ENCODE measurements around the gene EIF3B.
A peak's percentile ranks its signal among the peaks of the same experiment; 100 is the strongest.

EIF3B gene

GRCh38 chr7:2394566-2395082 is 40.0 kb downstream of the EIF3B start:
- TF ChIP-seq SIN3A (IDR thresholded peaks at IDR 0.05; ENCODE audit: borderline replicate concordance, insufficient read depth, low read length) (no peak), FOXP2 (optimal IDR thresholded peaks at IDR 0.05; ENCODE audit: borderline replicate concordance, extremely low read depth, extremely low read length, insufficient read depth) (no peak), TAF1 (IDR thresholded peaks at IDR 0.05; ENCODE audit: borderline replicate concordance, insufficient read depth, low read length) (no peak), POLR2AphosphoS5 (IDR thresholded peaks at IDR 0.05; ENCODE audit: low read depth, low read length) (no peak)
- TF ChIP-seq, protein P1, sequence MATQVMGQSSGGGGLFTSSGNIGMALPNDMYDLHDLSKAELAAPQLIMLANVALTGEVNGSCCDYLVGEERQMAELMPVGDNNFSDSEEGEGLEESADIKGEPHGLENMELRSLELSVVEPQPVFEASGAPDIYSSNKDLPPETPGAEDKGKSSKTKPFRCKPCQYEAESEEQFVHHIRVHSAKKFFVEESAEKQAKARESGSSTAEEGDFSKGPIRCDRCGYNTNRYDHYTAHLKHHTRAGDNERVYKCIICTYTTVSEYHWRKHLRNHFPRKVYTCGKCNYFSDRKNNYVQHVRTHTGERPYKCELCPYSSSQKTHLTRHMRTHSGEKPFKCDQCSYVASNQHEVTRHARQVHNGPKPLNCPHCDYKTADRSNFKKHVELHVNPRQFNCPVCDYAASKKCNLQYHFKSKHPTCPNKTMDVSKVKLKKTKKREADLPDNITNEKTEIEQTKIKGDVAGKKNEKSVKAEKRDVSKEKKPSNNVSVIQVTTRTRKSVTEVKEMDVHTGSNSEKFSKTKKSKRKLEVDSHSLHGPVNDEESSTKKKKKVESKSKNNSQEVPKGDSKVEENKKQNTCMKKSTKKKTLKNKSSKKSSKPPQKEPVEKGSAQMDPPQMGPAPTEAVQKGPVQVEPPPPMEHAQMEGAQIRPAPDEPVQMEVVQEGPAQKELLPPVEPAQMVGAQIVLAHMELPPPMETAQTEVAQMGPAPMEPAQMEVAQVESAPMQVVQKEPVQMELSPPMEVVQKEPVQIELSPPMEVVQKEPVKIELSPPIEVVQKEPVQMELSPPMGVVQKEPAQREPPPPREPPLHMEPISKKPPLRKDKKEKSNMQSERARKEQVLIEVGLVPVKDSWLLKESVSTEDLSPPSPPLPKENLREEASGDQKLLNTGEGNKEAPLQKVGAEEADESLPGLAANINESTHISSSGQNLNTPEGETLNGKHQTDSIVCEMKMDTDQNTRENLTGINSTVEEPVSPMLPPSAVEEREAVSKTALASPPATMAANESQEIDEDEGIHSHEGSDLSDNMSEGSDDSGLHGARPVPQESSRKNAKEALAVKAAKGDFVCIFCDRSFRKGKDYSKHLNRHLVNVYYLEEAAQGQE (IDR thresholded peaks at IDR 0.05; ENCODE audit: insufficient read depth in 1 of 2, low read depth in 2 of 2, low read length in 2 of 2) = no peak

- TF ChIP-seq, protein P1 (IDR thresholded peaks at IDR 0.05; ENCODE audit: insufficient read depth in 1 of 2, low read depth in 2 of 2, low read length in 2 of 2) = no peak
- TF ChIP-seq TAF1 (IDR thresholded peaks at IDR 0.05; ENCODE audit: borderline replicate concordance, insufficient read depth, low read length) = no peak
- TF ChIP-seq POLR2AphosphoS5 (IDR thresholded peaks at IDR 0.05; ENCODE audit: low read depth, low read length) = no peak
- TF ChIP-seq FOXP2 (optimal IDR thresholded peaks at IDR 0.05; ENCODE audit: borderline replicate concordance, extremely low read depth, extremely low read length, insufficient read depth) = no peak
- TF ChIP-seq SIN3A (IDR thresholded peaks at IDR 0.05; ENCODE audit: borderline replicate concordance, insufficient read depth, low read length) = no peak
These were observed 43.9 kb downstream of the EIF3B start for GRCh38 chr7:2398506-2398905.

DNA sequence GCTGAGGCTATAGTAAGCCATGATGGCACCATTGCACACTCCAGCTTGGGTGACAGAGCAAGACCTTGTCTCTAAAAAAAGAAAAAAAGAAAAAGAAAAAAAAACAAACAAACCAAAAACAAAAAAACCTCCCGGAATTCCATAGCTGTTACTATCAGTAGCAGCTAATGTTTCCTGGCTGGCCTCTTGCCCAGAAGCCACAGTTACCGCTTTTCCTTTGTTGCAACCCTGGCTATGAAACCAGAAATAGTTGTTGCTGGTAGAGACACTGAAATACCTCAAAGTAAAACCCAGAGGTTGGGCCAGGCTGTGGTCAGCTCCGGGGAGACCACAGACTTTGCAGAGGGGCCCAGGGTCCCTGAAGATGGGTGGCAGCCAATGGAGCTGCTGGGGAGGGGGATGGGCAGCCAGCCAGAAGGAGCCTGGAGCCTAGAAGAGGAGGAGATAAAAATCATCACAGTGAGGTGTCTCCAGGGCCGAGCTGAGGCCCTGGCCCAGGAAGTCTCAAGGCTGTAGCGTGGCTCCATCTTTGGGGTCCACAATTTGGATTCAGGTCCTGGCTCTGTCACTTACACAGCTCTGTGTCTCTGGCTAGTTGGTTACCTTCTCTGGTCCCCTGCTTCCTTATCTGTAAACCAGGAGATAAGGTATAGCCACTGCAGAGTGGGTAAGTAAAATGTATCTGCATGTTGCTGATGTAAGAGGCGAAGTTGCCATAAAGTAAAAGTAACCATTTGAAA is 45.4 kb downstream of the EIF3B start:
- TF ChIP-seq FOXP2 (optimal IDR thresholded peaks at IDR 0.05; ENCODE audit: borderline replicate concordance, extremely low read depth, extremely low read length, insufficient read depth) (no peak), TAF1 (IDR thresholded peaks at IDR 0.05; ENCODE audit: borderline replicate concordance, insufficient read depth, low read length) (no peak), POLR2AphosphoS5 (IDR thresholded peaks at IDR 0.05; ENCODE audit: low read depth, low read length) (no peak), SIN3A (IDR thresholded peaks at IDR 0.05; ENCODE audit: borderline replicate concordance, insufficient read depth, low read length) (no peak)
- TF ChIP-seq, protein P1 (IDR thresholded peaks at IDR 0.05; ENCODE audit: insufficient read depth in 1 of 2, low read depth in 2 of 2, low read length in 2 of 2) = no peak

- no peak for TF ChIP-seq FOXP2 (optimal IDR thresholded peaks at IDR 0.05; ENCODE audit: borderline replicate concordance, extremely low read depth, extremely low read length, insufficient read depth)
These were observed 48.0 kb downstream of the EIF3B start for GRCh38 chr7:2402687-2403013.

GRCh38 chr7:2403014-2403717 is 48.5 kb downstream of the EIF3B start, which contains the start of gene CHST12:
Gene CHST12 (plus strand): TSS chr7:2403611. CDS start chr7:2432640, 29,029 bp downstream.
- TF ChIP-seq FOXP2 (optimal IDR thresholded peaks at IDR 0.05; ENCODE audit: borderline replicate concordance, extremely low read depth, extremely low read length, insufficient read depth) (peak; percentile 88), SIN3A (IDR thresholded peaks at IDR 0.05; ENCODE audit: borderline replicate concordance, insufficient read depth, low read length) (0 out of 2 replicates have a peak, but pooled peaks have one; percentile 43), TAF1 (IDR thresholded peaks at IDR 0.05; ENCODE audit: borderline replicate concordance, insufficient read depth, low read length) (peak; percentile 89; the same call in 1 of the 2 replicates), POLR2AphosphoS5 (IDR thresholded peaks at IDR 0.05; ENCODE audit: low read depth, low read length) (peak; percentile 86)
- TF ChIP-seq, protein P1 (IDR thresholded peaks at IDR 0.05; ENCODE audit: insufficient read depth in 1 of 2, low read depth in 2 of 2, low read length in 2 of 2) = no peak

All from PFSK-1 (cell line).